GM23338 (cell line): ENCODE data around the gene SNTG2.

Source experiments
- CREB1 ChIP-seq: fragments of 250-450 bp; sonication (Bioruptor Pico); IDR thresholded peaks from 2 replicates; pipeline ENCODE4 v1.5.0; 2020; ENCODE audit warnings: low read depth, mild to moderate bottlenecking, moderate library complexity
- CTCF ChIP-seq, 2 experiments: fragments of 200-600 bp in 1 of 2; sonication (generic) in 1 of 2; conservative IDR thresholded peaks; 2 replicates each; pipeline versions ENCODE4 v1.5.1 to v1.6.1; 2016 to 2017; ENCODE audit warnings: antibody characterized with exemption in 2 of 2, low read depth in 2 of 2, mild to moderate bottlenecking in 2 of 2, moderate library complexity in 1 of 2
- EZH2 ChIP-seq: fragments of 200-600 bp; sonication (generic); IDR thresholded peaks from one replicate; pipeline ENCODE4 v1.8.0; 2017; ENCODE audit warnings: antibody characterized with exemption, mild to moderate bottlenecking, low read depth; ENCODE audit not compliant: unreplicated experiment
- EZH2phosphoT487 ChIP-seq: fragments of 200-600 bp; sonication (generic); IDR thresholded peaks from one replicate; pipeline ENCODE4 v1.8.1; 2018; ENCODE audit warnings: antibody characterized with exemption; ENCODE audit not compliant: unreplicated experiment
- JUNB ChIP-seq: IDR thresholded peaks from one replicate; pipeline ENCODE4 v1.6.1; 2016; ENCODE audit warnings: antibody characterized with exemption; ENCODE audit not compliant: unreplicated experiment
- POLR2AphosphoS5 ChIP-seq: IDR thresholded peaks from 2 replicates; pipeline ENCODE4 v1.6.1; 2016; ENCODE audit warnings: antibody characterized with exemption, low read depth
- STAT1 ChIP-seq: IDR thresholded peaks from one replicate; pipeline ENCODE4 v1.6.1; 2016; ENCODE audit warnings: antibody characterized with exemption; ENCODE audit not compliant: unreplicated experiment
- ZNF114 ChIP-seq: fragments of 250-450 bp; sonication (Bioruptor Pico); IDR thresholded peaks from 2 replicates; pipeline ENCODE4 v1.5.0; 2020; ENCODE audit warnings: mild to moderate bottlenecking, moderate library complexity
- ZNF331 ChIP-seq: fragments of 250-450 bp; sonication (Bioruptor Pico); IDR thresholded peaks from 2 replicates; pipeline ENCODE4 v1.5.0; 2020; ENCODE audit warnings: low read depth, mild to moderate bottlenecking, moderate library complexity
- TF ChIP-seq, protein P1 (sequence below): IDR thresholded peaks from one replicate; pipeline ENCODE4 v1.6.1; 2018; ENCODE audit warnings: antibody characterized with exemption; ENCODE audit not compliant: unreplicated experiment
- TF ChIP-seq, protein P2 (sequence below): fragments of 250-450 bp; sonication (Bioruptor Pico); IDR thresholded peaks from 2 replicates; pipeline ENCODE4 v1.5.0; 2020; ENCODE audit warnings: mild to moderate bottlenecking, moderate library complexity

DNA sequence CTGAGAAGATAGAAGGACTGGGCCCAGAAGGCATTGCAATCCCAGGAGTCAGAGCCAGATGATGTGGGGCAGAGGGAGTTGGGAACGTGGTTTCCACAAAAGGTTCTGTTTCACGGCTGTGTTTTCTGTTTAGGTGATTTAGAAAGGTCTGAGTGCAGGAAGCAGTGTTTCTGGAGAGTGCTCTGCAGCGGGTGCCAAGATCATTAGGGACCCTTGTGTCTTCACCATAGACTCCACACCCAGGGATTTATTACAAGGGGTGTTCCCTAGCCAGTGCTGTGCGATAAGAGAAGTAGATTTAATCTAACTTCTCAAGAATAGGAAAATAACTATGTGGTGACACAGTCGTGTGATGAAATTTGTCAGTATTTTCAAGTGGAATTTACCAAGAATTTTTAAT is 241.5 kb downstream of the SNTG2 start:
- TF ChIP-seq CTCF (conservative IDR thresholded peaks at IDR 0.05; ENCODE audit: low read depth in 2 of 2): no peak
- no peak for TF ChIP-seq EZH2
- no peak for TF ChIP-seq EZH2phosphoT487
- TF ChIP-seq JUNB: no peak
- TF ChIP-seq POLR2AphosphoS5: no peak
- TF ChIP-seq ZNF331: no peak
- TF ChIP-seq, protein P1, sequence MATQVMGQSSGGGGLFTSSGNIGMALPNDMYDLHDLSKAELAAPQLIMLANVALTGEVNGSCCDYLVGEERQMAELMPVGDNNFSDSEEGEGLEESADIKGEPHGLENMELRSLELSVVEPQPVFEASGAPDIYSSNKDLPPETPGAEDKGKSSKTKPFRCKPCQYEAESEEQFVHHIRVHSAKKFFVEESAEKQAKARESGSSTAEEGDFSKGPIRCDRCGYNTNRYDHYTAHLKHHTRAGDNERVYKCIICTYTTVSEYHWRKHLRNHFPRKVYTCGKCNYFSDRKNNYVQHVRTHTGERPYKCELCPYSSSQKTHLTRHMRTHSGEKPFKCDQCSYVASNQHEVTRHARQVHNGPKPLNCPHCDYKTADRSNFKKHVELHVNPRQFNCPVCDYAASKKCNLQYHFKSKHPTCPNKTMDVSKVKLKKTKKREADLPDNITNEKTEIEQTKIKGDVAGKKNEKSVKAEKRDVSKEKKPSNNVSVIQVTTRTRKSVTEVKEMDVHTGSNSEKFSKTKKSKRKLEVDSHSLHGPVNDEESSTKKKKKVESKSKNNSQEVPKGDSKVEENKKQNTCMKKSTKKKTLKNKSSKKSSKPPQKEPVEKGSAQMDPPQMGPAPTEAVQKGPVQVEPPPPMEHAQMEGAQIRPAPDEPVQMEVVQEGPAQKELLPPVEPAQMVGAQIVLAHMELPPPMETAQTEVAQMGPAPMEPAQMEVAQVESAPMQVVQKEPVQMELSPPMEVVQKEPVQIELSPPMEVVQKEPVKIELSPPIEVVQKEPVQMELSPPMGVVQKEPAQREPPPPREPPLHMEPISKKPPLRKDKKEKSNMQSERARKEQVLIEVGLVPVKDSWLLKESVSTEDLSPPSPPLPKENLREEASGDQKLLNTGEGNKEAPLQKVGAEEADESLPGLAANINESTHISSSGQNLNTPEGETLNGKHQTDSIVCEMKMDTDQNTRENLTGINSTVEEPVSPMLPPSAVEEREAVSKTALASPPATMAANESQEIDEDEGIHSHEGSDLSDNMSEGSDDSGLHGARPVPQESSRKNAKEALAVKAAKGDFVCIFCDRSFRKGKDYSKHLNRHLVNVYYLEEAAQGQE: no peak
- no peak for TF ChIP-seq CREB1 (CRISPR knock-in tag)
- TF ChIP-seq STAT1: no peak
- no peak for TF ChIP-seq ZNF114 (CRISPR knock-in tag)
- TF ChIP-seq, protein P2, sequence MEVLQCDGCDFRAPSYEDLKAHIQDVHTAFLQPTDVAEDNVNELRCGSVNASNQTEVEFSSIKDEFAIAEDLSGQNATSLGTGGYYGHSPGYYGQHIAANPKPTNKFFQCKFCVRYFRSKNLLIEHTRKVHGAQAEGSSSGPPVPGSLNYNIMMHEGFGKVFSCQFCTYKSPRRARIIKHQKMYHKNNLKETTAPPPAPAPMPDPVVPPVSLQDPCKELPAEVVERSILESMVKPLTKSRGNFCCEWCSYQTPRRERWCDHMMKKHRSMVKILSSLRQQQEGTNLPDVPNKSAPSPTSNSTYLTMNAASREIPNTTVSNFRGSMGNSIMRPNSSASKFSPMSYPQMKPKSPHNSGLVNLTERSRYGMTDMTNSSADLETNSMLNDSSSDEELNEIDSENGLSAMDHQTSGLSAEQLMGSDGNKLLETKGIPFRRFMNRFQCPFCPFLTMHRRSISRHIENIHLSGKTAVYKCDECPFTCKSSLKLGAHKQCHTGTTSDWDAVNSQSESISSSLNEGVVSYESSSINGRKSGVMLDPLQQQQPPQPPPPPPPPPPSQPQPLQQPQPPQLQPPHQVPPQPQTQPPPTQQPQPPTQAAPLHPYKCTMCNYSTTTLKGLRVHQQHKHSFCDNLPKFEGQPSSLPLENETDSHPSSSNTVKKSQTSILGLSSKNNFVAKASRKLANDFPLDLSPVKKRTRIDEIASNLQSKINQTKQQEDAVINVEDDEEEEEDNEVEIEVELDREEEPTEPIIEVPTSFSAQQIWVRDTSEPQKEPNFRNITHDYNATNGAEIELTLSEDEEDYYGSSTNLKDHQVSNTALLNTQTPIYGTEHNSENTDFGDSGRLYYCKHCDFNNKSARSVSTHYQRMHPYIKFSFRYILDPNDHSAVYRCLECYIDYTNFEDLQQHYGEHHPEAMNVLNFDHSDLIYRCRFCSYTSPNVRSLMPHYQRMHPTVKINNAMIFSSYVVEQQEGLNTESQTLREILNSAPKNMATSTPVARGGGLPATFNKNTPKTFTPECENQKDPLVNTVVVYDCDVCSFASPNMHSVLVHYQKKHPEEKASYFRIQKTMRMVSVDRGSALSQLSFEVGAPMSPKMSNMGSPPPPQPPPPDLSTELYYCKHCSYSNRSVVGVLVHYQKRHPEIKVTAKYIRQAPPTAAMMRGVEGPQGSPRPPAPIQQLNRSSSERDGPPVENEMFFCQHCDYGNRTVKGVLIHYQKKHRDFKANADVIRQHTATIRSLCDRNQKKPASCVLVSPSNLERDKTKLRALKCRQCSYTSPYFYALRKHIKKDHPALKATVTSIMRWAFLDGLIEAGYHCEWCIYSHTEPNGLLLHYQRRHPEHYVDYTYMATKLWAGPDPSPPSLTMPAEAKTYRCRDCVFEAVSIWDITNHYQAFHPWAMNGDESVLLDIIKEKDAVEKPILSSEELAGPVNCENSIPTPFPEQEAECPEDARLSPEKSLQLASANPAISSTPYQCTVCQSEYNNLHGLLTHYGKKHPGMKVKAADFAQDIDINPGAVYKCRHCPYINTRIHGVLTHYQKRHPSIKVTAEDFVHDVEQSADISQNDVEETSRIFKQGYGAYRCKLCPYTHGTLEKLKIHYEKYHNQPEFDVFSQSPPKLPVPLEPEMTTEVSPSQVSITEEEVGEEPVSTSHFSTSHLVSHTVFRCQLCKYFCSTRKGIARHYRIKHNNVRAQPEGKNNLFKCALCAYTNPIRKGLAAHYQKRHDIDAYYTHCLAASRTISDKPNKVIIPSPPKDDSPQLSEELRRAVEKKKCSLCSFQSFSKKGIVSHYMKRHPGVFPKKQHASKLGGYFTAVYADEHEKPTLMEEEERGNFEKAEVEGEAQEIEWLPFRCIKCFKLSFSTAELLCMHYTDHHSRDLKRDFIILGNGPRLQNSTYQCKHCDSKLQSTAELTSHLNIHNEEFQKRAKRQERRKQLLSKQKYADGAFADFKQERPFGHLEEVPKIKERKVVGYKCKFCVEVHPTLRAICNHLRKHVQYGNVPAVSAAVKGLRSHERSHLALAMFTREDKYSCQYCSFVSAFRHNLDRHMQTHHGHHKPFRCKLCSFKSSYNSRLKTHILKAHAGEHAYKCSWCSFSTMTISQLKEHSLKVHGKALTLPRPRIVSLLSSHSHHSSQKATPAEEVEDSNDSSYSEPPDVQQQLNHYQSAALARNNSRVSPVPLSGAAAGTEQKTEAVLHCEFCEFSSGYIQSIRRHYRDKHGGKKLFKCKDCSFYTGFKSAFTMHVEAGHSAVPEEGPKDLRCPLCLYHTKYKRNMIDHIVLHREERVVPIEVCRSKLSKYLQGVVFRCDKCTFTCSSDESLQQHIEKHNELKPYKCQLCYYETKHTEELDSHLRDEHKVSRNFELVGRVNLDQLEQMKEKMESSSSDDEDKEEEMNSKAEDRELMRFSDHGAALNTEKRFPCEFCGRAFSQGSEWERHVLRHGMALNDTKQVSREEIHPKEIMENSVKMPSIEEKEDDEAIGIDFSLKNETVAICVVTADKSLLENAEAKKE: no peak
